Measurements from ENCODE around the gene MT1G.

DNA sequence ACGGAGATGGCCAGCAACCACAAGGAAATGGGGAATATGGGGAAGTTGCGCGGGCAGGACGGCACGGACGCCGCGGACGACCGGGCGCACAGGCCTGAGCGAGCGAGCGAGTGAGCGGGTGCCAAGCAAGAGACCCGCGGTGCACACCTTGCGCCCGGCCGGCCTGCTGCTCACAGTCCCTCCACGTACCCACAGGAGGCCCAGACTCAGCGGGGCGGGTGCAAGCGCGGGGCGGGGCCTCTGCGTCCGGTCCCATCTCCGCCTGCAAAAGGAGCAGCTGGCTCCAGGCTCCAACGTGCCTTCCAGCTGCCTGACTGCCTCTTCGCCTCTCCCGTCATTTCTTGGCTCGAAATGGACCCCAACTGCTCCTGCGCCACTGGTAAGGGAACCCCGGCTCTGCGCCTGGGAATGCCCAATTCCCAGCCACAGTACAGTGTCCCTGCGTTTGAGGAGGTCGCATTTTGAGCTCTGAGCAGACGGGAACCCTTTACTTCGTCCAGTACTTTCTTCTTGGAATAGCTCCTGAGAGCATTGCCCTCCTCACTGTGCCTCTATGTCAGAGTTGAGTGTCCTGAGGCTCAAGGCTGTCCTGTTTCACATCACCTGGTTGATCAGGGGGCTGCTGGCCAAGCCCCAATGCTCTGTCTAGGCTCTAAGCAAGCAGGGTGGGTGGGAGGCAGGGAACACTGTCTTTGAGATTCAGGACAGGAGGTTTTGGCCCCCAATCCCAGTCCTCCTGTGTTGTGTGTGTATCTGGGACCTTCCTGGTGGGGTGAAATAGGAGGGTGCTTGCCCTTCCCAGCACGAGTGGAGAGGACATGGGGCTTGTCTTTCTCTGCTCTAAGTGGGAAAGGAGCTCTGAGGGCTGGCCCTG is 50.4 kb downstream of the MT1G start:
- TF ChIP-seq TAF1 (IDR thresholded peaks at IDR 0.05; ENCODE audit: low read depth, low read length) (no peak), POLR2A (IDR thresholded peaks at IDR 0.05; ENCODE audit: low read depth, low read length) (no peak), SPI1 (IDR thresholded peaks at IDR 0.05; ENCODE audit: low read depth, low read length) (no peak), POLR2AphosphoS5 (IDR thresholded peaks at IDR 0.05; ENCODE audit: low read depth, low read length) (no peak)
